ENCODE data around the gene DHDDS.

The DHDDS gene

DNA sequence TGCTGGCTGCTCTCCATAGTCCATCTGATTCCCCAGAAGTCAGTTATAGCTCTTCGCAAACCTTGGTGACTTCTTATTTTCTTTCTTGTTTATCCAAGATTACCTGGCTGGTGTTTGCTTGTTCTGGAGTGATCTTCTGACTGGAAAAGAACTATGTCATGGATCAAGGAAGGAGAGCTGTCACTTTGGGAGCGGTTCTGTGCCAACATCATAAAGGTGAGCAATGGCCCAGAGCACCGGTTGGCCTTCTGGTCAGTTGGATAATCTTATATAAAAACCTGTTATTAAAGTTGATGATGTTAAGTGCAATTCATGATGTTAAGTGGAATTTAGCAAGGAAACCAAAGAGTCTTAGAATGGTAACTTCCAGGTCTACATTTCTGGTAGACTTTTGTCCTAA lies 672 bp downstream of the DHDDS start:
- Histone ChIP-seq H3K4me1 (ENCODE audit: control insufficient read depth, insufficient read depth, low read length) (peaks cover 15% of the 10 kb centered on the region), H3K4me3 (ENCODE audit: low read length) (peak overlapping the region; percentile 64), H3K36me3 (ENCODE audit: control insufficient read depth, insufficient read depth, low read length) (no peaks in the 10 kb centered on the region), H3K9ac (ENCODE audit: low read length) (peak overlapping the region; percentile 69), H3K9me3 (ENCODE audit: control insufficient read depth, low read length) (no peaks in the 10 kb centered on the region), H3K27me3 (ENCODE audit: control insufficient read depth, insufficient read depth, low read length) (no peaks in the 10 kb centered on the region)

DNA sequence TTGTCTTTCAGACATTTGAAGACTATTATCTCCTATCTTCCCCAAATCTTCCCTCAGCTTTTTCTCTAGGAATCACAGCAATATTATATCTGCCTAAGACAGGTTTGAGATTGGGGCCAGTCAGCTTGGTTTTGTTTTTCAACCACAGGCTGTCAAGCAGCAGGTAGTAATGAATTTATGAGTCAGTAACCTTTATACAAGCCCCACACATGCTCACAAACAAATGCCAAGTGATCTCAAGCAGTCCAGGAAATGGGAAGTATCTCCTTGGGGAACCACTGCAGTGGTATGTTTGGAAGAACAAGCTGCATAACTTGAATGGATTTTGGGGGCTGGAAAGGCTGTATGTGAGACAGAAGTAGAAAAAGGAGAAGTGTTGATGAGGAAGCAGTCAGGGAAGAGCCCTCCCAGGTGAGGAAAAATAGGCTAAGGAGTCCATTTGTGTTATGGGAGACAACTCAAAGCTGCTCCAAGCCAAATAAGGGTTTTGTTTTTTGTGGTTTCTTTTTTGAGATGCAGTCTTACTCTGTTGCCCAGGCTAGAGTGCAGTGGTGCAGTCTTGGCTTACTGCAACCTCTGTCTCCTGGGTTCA lies 2.1 kb downstream of the DHDDS start:
- no peak overlapping the region for H3K9ac ChIP-seq (ENCODE audit: low read length)
- no peak overlapping the region for H3K4me3 ChIP-seq (ENCODE audit: low read length)
- no peaks in the 10 kb centered on the region for H3K27me3 ChIP-seq (ENCODE audit: control insufficient read depth, insufficient read depth, low read length)
- H3K9me3 ChIP-seq (ENCODE audit: control insufficient read depth, low read length) = no peaks in the 10 kb centered on the region
- H3K36me3 ChIP-seq (ENCODE audit: control insufficient read depth, insufficient read depth, low read length) = no peaks in the 10 kb centered on the region
- H3K4me1 ChIP-seq (ENCODE audit: control insufficient read depth, insufficient read depth, low read length) = peaks cover 15% of the 10 kb centered on the region

DNA sequence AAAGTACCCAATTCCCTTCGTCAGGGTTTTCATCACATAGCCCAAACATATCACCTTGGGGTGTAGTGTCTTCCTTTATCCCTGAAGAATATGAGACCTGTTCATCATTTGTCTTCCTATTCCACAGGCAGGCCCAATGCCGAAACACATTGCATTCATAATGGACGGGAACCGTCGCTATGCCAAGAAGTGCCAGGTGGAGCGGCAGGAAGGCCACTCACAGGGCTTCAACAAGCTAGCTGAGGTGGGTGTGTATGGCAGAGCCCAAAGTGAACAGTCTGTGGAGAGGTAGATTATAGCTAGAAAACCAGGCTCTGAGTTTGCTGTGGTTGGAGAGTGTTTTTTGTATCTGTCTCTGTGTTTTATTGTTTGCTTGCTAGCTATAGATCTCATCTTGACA lies 5.9 kb downstream of the DHDDS start:
- Histone ChIP-seq H3K27me3 (ENCODE audit: control insufficient read depth, insufficient read depth, low read length) (no peaks in the 10 kb centered on the region), H3K9me3 (ENCODE audit: control insufficient read depth, low read length) (no peaks in the 10 kb centered on the region), H3K9ac (ENCODE audit: low read length) (no peak overlapping the region), H3K4me1 (ENCODE audit: control insufficient read depth, insufficient read depth, low read length) (peaks cover 13% of the 10 kb centered on the region), H3K36me3 (ENCODE audit: control insufficient read depth, insufficient read depth, low read length) (peaks cover 6% of the 10 kb centered on the region), H3K4me3 (ENCODE audit: low read length) (no peak overlapping the region)

DNA sequence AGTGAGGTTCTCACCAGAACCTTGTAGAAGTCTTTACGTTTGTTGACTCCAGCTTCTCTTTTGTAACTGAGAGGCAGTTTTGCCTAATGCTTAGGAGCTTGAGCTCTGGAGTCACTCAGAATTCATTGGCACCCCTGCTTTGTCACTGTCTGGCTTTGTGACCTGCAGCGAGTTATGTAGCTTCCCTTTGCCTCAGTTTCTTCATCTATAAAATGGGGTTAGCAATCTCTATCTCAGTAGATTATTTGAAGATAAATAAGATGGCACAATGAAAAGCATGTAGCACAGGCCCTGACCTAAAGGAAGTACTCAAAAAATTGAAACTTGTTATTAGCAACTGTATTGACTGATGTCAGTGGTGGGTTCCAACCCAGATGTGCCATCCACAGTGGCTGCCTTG lies 8.1 kb downstream of the DHDDS start:
- Histone ChIP-seq H3K4me1 (ENCODE audit: control insufficient read depth, insufficient read depth, low read length) (no peaks in the 10 kb centered on the region), H3K4me3 (ENCODE audit: low read length) (no peak overlapping the region), H3K36me3 (ENCODE audit: control insufficient read depth, insufficient read depth, low read length) (peaks cover 19% of the 10 kb centered on the region), H3K9ac (ENCODE audit: low read length) (no peak overlapping the region), H3K27me3 (ENCODE audit: control insufficient read depth, insufficient read depth, low read length) (no peaks in the 10 kb centered on the region), H3K9me3 (ENCODE audit: control insufficient read depth, low read length) (no peaks in the 10 kb centered on the region)

DNA sequence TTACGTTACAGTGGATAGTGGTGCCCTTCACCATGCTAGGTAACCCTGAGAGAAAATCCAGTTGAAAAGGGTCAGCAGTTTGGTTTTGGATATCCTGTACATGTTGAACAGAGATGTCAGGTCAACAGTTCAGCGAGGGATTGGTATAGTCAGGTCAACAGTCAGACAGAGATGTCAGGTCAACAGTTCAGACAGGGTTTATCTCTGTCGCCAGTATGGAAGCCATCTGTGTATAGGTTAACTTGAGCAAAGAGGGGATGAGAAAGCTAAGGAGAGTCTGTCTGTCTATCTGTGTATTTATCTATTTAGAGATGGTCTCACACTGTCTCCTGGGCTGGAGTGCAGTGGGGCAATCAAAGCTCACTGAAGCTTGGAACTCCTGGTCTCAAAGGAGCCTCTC lies 17.7 kb downstream of the DHDDS start:
- Histone ChIP-seq H3K36me3 (ENCODE audit: control insufficient read depth, insufficient read depth, low read length) (peaks cover 11% of the 10 kb centered on the region), H3K9ac (ENCODE audit: low read length) (no peak overlapping the region), H3K4me1 (ENCODE audit: control insufficient read depth, insufficient read depth, low read length) (no peaks in the 10 kb centered on the region), H3K9me3 (ENCODE audit: control insufficient read depth, low read length) (no peaks in the 10 kb centered on the region), H3K4me3 (ENCODE audit: low read length) (no peak overlapping the region), H3K27me3 (ENCODE audit: control insufficient read depth, insufficient read depth, low read length) (no peaks in the 10 kb centered on the region)

DNA sequence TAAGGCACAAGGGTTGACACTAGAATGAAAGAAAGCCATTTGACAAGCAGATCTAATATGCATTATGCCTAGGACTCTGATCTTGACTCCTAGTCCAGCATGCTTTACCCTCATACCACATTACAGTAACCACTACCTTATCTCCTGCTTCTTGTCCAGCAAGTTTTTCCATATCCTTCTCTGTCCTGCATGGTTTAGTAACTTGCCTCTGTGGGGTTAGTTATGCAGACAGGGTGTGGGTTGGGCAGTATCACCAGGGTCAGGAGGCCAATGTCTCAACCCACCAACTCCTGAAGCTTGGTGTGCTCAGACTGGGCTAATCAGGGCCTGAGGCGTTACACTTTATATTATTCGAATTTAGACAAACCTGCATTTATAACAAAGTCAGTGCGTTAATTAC lies 18.8 kb downstream of the DHDDS start:
- Histone ChIP-seq H3K4me1 (ENCODE audit: control insufficient read depth, insufficient read depth, low read length) (no peaks in the 10 kb centered on the region), H3K36me3 (ENCODE audit: control insufficient read depth, insufficient read depth, low read length) (peaks cover 12% of the 10 kb centered on the region), H3K9ac (ENCODE audit: low read length) (no peak overlapping the region), H3K4me3 (ENCODE audit: low read length) (no peak overlapping the region), H3K9me3 (ENCODE audit: control insufficient read depth, low read length) (no peaks in the 10 kb centered on the region), H3K27me3 (ENCODE audit: control insufficient read depth, insufficient read depth, low read length) (no peaks in the 10 kb centered on the region)

DNA sequence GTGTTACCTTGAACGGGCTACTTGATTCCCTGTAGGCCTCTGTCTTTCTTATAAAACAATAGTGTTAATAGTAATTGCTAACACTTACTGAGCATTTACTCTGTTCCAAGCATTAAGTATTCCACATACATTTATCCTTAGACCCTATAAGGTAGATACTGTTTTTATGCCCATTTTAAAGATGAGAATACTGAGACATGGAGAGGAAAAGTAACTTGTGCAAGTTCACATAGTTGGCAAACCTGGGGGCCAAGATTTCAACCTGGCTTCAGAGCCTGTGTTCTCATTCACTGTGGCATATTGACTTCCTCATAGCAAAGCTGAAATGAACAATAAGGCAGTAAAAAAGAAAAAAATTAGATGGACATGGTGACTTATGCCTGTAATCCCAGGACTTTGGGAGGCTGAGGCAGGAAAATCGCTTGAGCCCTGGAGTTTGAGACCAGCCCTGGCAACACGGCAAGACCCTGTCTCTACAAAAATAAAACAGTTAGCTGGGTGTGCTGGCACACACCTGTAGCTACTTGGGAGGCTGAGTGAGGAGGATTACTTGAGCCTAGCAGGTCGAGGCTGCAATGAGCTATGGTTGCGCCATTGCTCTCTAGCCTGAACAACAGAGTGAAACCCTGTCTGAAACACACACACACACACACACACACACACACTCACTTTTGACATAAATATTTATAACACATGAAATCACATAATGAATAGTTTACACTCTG lies 20.5 kb downstream of the DHDDS start:
- Histone ChIP-seq H3K9ac (ENCODE audit: low read length) (no peak overlapping the region), H3K36me3 (ENCODE audit: control insufficient read depth, insufficient read depth, low read length) (peaks cover 5% of the 10 kb centered on the region)

DNA sequence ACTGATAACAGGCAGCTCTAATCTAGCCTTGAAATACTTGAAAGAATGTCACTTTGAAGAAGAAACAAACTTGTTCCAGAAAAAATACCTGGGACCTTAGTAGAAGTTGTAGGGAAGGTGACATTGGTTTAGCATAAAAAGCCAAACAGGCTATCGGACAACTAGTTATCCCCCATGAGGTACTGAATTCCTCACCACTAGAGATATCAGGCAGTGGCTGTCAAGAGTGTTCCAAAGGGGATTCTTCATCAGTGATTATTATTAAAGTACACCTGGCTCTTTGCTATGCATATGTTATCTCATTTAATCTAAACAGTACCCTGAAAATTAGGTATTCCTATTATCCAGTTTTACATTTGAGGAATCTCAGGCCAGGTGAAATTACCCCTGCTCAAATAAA lies 27.0 kb downstream of the DHDDS start:
- Histone ChIP-seq H3K36me3 (ENCODE audit: control insufficient read depth, insufficient read depth, low read length) (peaks cover 12% of the 10 kb centered on the region), H3K27me3 (ENCODE audit: control insufficient read depth, insufficient read depth, low read length) (no peaks in the 10 kb centered on the region), H3K9me3 (ENCODE audit: control insufficient read depth, low read length) (no peaks in the 10 kb centered on the region), H3K4me3 (ENCODE audit: low read length) (no peak overlapping the region), H3K9ac (ENCODE audit: low read length) (no peak overlapping the region), H3K4me1 (ENCODE audit: control insufficient read depth, insufficient read depth, low read length) (no peaks in the 10 kb centered on the region)

More for the DNA sequence above, 20.5 kb downstream of the DHDDS start:
- Histone ChIP-seq H3K4me3 (ENCODE audit: low read length) (no peak overlapping the region), H3K27me3 (ENCODE audit: control insufficient read depth, insufficient read depth, low read length) (no peaks in the 10 kb centered on the region), H3K4me1 (ENCODE audit: control insufficient read depth, insufficient read depth, low read length) (no peaks in the 10 kb centered on the region), H3K9me3 (ENCODE audit: control insufficient read depth, low read length) (no peaks in the 10 kb centered on the region)

DNA sequence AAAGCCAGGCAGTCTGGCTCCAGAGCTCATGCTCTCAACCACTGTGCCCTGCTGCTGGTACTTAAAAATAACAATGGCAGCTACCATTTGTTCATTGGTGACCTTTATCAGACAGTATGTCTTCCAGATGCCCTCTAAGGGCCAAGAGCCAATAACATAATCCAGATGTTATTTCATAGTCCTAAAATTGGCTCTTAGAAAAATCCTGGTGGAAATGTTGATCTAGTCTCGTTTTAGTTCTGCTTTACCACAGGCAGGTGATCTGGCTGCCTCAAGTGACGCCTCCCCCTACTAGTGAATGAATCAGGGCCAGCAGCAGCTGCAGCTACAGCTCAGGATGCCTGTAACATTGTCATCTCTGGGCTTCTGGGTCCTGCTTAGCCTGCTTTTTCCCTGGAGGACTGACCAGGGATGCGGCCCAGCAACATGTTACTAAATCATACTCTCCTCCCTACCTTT lies 27.5 kb downstream of the DHDDS start:
- Histone ChIP-seq H3K27me3 (ENCODE audit: control insufficient read depth, insufficient read depth, low read length) (no peaks in the 10 kb centered on the region), H3K4me3 (ENCODE audit: low read length) (no peak overlapping the region), H3K9me3 (ENCODE audit: control insufficient read depth, low read length) (no peaks in the 10 kb centered on the region), H3K4me1 (ENCODE audit: control insufficient read depth, insufficient read depth, low read length) (no peaks in the 10 kb centered on the region), H3K9ac (ENCODE audit: low read length) (no peak overlapping the region), H3K36me3 (ENCODE audit: control insufficient read depth, insufficient read depth, low read length) (peaks cover 12% of the 10 kb centered on the region)

DNA sequence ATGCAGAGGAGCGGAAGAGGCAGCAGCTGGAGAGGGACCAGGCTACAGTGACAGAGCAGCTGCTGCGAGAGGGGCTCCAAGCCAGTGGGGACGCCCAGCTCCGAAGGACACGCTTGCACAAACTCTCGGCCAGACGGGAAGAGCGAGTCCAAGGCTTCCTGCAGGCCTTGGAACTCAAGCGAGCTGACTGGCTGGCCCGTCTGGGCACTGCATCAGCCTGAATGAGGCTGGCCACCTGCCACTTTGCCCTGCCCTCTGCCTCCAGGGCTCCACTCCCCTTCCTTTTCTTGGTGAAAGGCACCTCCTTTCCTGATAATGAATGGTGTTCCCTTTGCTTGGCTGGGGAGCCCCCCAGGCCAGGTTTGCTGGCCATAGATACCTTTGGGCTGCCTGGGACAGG lies 36.8 kb downstream of the DHDDS start:
- Histone ChIP-seq H3K9ac (ENCODE audit: low read length) (no peak overlapping the region), H3K27me3 (ENCODE audit: control insufficient read depth, insufficient read depth, low read length) (no peaks in the 10 kb centered on the region), H3K4me3 (ENCODE audit: low read length) (no peak overlapping the region), H3K4me1 (ENCODE audit: control insufficient read depth, insufficient read depth, low read length) (peaks cover 16% of the 10 kb centered on the region), H3K36me3 (ENCODE audit: control insufficient read depth, insufficient read depth, low read length) (peaks cover 24% of the 10 kb centered on the region), H3K9me3 (ENCODE audit: control insufficient read depth, low read length) (no peaks in the 10 kb centered on the region)

DNA sequence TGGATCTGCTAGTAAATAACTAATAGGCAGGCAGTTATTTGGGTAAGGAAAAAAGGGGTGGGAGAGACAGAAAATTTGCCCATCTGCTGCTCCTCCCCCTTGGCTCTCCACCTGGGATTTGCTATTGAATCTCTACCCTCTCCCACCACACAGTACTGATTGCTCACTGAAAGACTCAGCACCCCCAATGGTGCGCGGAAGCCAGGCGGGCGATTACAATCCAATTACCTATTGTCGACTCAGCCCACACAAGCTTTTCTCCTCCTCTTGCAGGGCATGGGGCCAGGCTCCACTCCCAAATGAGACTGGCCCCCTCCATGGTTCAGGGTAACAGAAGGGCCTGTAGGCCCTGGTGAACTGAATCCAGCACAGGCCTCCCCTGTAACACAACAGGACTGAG lies 37.4 kb downstream of the DHDDS start:
- Histone ChIP-seq H3K4me3 (ENCODE audit: low read length) (no peak overlapping the region), H3K27me3 (ENCODE audit: control insufficient read depth, insufficient read depth, low read length) (no peaks in the 10 kb centered on the region), H3K4me1 (ENCODE audit: control insufficient read depth, insufficient read depth, low read length) (peaks cover 21% of the 10 kb centered on the region), H3K36me3 (ENCODE audit: control insufficient read depth, insufficient read depth, low read length) (peaks cover 28% of the 10 kb centered on the region), H3K9ac (ENCODE audit: low read length) (no peak overlapping the region), H3K9me3 (ENCODE audit: control insufficient read depth, low read length) (no peaks in the 10 kb centered on the region)

DNA sequence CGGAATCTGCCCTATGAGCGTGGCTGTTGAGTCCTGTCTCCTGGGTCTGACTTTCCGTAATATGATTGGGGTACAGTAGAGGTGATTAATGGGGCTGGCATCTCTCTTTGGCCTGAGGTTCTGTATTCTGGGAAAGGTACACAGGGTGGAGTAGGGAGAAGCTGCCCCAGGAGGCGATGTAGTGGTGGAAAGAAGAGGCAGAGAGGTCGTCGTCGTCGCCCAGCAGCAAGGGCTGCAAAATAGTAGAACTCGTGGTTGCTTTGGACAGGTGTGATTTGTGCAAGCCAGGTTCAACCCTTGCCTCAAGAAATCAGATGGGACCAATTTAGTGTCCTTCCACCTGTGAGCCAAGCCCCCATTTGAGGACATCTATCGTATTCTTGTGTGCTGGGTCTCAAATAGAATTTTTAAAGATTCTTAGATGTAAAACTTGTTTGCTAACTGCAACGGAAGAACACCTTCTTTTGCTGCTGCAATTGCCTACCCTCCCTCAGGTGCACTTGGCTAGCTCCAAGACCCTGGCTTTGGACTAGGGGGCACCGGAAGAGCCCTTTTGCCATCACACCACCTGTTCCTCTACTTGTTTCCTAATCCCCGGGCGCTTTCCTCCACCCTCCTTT lies 38.9 kb downstream of the DHDDS start:
- peak overlapping the region; percentile 57 for H3K9ac ChIP-seq (ENCODE audit: low read length)
- H3K4me1 ChIP-seq (ENCODE audit: control insufficient read depth, insufficient read depth, low read length) = peaks cover 24% of the 10 kb centered on the region
- H3K9me3 ChIP-seq (ENCODE audit: control insufficient read depth, low read length) = no peaks in the 10 kb centered on the region
- peaks cover 17% of the 10 kb centered on the region for H3K36me3 ChIP-seq (ENCODE audit: control insufficient read depth, insufficient read depth, low read length)
- peak overlapping the region; percentile 64 for H3K4me3 ChIP-seq (ENCODE audit: low read length)
- H3K27me3 ChIP-seq (ENCODE audit: control insufficient read depth, insufficient read depth, low read length) = no peaks in the 10 kb centered on the region

Data from mucosa of stomach (tissue), 1 donor.